WTC11 (cell line): Measurements from ENCODE around the gene CCDC183.

Source experiments
- JUN ChIP-seq: sonication (generic); formaldehyde crosslinking; IDR thresholded peaks from 2 replicates; pipeline ENCODE4 v1.8.0; 2023; ENCODE audit warnings: mild to moderate bottlenecking, missing genetic modification reagents
- ZNF121 ChIP-seq: sonication (generic); formaldehyde crosslinking; IDR thresholded peaks from 2 replicates; pipeline ENCODE4 v1.8.0; 2023; ENCODE audit warnings: missing genetic modification reagents

DNA sequence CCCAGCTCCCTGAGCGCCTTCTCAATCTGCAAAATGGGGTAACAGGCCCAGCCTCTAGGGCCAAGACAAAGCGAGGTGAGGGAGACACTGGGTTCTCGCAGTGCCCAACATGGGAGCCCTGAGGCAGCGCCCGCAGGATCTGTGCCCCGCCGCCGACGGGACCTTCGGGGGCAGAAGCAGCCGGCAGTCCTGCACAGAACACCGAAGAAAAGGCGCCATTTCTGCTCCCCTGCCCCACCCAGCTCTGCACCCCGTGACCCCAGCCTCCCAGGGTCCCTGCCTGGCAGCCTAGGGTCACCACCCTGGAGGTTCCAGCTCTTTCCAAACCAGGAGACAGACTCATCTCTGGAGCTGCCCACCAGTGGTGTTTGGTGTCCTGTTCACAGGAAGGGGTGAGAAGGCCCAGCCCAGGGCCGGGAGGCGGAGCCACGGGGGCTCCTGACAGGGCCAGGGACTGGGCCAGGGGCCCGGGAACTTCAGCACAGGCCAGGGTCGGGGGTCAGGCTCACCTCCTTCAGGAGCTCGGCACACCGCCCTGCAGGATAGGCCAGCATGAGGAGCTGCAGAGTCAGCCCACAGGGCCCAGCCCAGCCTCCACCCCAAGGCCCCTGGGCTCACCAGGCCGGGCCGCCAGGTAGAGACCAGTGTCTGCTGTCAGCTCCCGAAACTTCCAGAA, 41.4 kb upstream of the CCDC183 start:
- no peak for TF ChIP-seq JUN
- no peak for TF ChIP-seq ZNF121
